Measurements from ENCODE around the gene TRIOBP. TPM values are rescaled to one million over a fixed set of nuclear protein-coding genes. Genes with fewer than 3 reads are reported as not detected.
A peak's percentile ranks its signal among the peaks of the same experiment; 100 is the strongest.

Gene TRIOBP
- total RNA-seq, 2 experiments from 2014 or later = 31.1 to 31.6 TPM

GRCh38 chr22:37778370-37779009 lies 81.6 kb downstream of the TRIOBP start:
- no peak for DNase-seq (ENCODE audit: low spot score)
- TF ChIP-seq, protein P1, sequence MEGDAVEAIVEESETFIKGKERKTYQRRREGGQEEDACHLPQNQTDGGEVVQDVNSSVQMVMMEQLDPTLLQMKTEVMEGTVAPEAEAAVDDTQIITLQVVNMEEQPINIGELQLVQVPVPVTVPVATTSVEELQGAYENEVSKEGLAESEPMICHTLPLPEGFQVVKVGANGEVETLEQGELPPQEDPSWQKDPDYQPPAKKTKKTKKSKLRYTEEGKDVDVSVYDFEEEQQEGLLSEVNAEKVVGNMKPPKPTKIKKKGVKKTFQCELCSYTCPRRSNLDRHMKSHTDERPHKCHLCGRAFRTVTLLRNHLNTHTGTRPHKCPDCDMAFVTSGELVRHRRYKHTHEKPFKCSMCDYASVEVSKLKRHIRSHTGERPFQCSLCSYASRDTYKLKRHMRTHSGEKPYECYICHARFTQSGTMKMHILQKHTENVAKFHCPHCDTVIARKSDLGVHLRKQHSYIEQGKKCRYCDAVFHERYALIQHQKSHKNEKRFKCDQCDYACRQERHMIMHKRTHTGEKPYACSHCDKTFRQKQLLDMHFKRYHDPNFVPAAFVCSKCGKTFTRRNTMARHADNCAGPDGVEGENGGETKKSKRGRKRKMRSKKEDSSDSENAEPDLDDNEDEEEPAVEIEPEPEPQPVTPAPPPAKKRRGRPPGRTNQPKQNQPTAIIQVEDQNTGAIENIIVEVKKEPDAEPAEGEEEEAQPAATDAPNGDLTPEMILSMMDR (conservative IDR thresholded peaks at IDR 0.05; ENCODE audit: low read length) = no peak
- TF ChIP-seq EZH2phosphoT487 (IDR thresholded peaks at IDR 0.05; ENCODE audit: borderline replicate concordance, low read depth, low read length) = no peak
- ChIA-PET CTCF (ENCODE audit: unreplicated experiment) (no interaction called here), POLR2A (no interaction called here)
- H3K79me2 ChIP-seq (ENCODE audit: insufficient read depth, low read depth, low read length) = no peaks in the 10 kb centered on the region
- H3K27ac ChIP-seq (ENCODE audit: low read depth, low read length, poor library complexity, severe bottlenecking) = no peak overlapping the region
- H3K36me3 ChIP-seq (ENCODE audit: insufficient read depth, low read length) = no peaks in the 10 kb centered on the region
- no peak overlapping the region for H3K4me3 ChIP-seq (ENCODE audit: low read depth, low read length, poor library complexity, severe bottlenecking)
- H2AFZ ChIP-seq (ENCODE audit: low read length) = no peak overlapping the region
- no peak overlapping the region for H3K4me2 ChIP-seq (ENCODE audit: low read length)
- no peaks in the 10 kb centered on the region for H3K9me2 ChIP-seq (ENCODE audit: insufficient read depth, low read length)
- no peaks in the 10 kb centered on the region for H3K9me3 ChIP-seq (ENCODE audit: low read length)
- peaks cover 7% of the 10 kb centered on the region for H3K4me1 ChIP-seq (ENCODE audit: insufficient read depth, low read length, poor library complexity, severe bottlenecking)
- H4K20me1 ChIP-seq (ENCODE audit: insufficient read depth, low read length) = no peaks in the 10 kb centered on the region
- BruUV-seq (replicated peaks) = no TSS peak
- intact Hi-C loops (cut with micrococcal nuclease; ENCODE audit: unreplicated experiment) = no loop called here

DNA sequence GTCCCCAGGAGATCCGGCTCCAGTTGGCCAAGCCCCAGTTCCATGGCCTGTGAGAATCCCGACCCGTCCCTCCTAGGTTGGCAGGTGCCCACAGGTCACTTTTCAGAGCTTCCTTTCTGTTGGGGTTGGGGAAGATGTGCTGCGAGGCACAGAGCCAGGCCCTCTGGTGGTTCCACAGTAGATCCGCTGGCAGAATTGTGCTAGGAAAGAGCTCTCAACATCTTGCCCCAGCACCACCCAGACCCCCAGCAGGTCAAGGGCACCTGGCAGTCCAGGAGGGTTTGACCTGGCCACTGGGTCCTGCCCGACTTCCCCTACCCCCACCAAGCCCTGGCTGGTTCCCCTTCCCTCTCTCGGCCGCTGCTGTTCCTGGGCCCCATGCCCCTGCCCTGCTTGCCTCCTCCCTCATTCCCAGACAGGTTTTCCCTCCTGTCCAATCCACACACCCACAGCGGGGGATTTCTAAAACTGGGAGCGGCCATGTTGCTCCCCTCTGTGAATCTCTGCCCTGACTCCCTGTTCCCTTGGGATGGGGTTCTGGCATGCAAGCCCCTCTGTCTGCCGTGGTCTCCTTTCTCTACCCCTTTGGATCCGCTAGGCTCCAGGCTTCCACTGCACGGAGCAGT lies 84.7 kb downstream of the TRIOBP start:
- H3K27ac ChIP-seq (ENCODE audit: low read depth, low read length, poor library complexity, severe bottlenecking) = no peak overlapping the region
- no peak overlapping the region for H3K4me2 ChIP-seq (ENCODE audit: low read length)
- no peak for TF ChIP-seq EZH2phosphoT487 (IDR thresholded peaks at IDR 0.05; ENCODE audit: borderline replicate concordance, low read depth, low read length)
- TF ChIP-seq, protein P1 (conservative IDR thresholded peaks at IDR 0.05; ENCODE audit: low read length) = peak; percentile 43; the same call in 1 of the 2 replicates
- no peaks in the 10 kb centered on the region for H3K79me2 ChIP-seq (ENCODE audit: insufficient read depth, low read depth, low read length)
- peak; percentile 19 for DNase-seq (ENCODE audit: low spot score)
- peaks cover 14% of the 10 kb centered on the region for H3K4me1 ChIP-seq (ENCODE audit: insufficient read depth, low read length, poor library complexity, severe bottlenecking)
- no peaks in the 10 kb centered on the region for H3K9me3 ChIP-seq (ENCODE audit: low read length)
- H4K20me1 ChIP-seq (ENCODE audit: insufficient read depth, low read length) = no peaks in the 10 kb centered on the region
- BruUV-seq (replicated peaks) = no TSS peak
- no peaks in the 10 kb centered on the region for H3K9me2 ChIP-seq (ENCODE audit: insufficient read depth, low read length)
- POLR2A ChIA-PET = no interaction called here
- H2AFZ ChIP-seq (ENCODE audit: low read length) = no peak overlapping the region
- H3K36me3 ChIP-seq (ENCODE audit: insufficient read depth, low read length) = no peaks in the 10 kb centered on the region
- intact Hi-C loops (cut with micrococcal nuclease; ENCODE audit: unreplicated experiment) = no loop called here
- CTCF ChIA-PET (ENCODE audit: unreplicated experiment) = no interaction called here
- H3K4me3 ChIP-seq (ENCODE audit: low read depth, low read length, poor library complexity, severe bottlenecking) = no peak overlapping the region
